A549 (cell line): ENCODE results near the gene PLPP4.

ENCODE experiments used
- CTCF ChIP-seq: fragments of >200 bp; sonication (Bioruptor Twin); formaldehyde crosslinking; IDR thresholded peaks from 3 replicates; pipeline ENCODE4 v1.5.1; 2016
- TF ChIP-seq, protein P1 (sequence below): fragments of 450-650 bp; IDR thresholded peaks from 2 replicates; pipeline ENCODE4 v1.6.1; 2014; ENCODE audit warnings: antibody characterized with exemption

- TF ChIP-seq CTCF: no peak
- TF ChIP-seq, protein P1, sequence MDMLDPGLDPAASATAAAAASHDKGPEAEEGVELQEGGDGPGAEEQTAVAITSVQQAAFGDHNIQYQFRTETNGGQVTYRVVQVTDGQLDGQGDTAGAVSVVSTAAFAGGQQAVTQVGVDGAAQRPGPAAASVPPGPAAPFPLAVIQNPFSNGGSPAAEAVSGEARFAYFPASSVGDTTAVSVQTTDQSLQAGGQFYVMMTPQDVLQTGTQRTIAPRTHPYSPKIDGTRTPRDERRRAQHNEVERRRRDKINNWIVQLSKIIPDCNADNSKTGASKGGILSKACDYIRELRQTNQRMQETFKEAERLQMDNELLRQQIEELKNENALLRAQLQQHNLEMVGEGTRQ: no peak
Measured at GRCh38 chr10:120562956-120563355, 105.9 kb downstream of the PLPP4 start.
